GM18502 (cell line): ENCODE data around the gene CCZ1.
"Not testable (repeated sequence)": the region's sequence is repeated elsewhere in the genome, so short reads cannot be mapped to it uniquely, and the experiment has no call there.

Source experiments
- ATAC-seq: cut with Tn5 transposase; IDR thresholded peaks from one replicate; pipeline ENCODE4 v1.9.1; 2021; ENCODE audit warnings: mild to moderate bottlenecking; ENCODE audit not compliant: unreplicated experiment, poor library complexity

CCZ1 gene

DNA sequence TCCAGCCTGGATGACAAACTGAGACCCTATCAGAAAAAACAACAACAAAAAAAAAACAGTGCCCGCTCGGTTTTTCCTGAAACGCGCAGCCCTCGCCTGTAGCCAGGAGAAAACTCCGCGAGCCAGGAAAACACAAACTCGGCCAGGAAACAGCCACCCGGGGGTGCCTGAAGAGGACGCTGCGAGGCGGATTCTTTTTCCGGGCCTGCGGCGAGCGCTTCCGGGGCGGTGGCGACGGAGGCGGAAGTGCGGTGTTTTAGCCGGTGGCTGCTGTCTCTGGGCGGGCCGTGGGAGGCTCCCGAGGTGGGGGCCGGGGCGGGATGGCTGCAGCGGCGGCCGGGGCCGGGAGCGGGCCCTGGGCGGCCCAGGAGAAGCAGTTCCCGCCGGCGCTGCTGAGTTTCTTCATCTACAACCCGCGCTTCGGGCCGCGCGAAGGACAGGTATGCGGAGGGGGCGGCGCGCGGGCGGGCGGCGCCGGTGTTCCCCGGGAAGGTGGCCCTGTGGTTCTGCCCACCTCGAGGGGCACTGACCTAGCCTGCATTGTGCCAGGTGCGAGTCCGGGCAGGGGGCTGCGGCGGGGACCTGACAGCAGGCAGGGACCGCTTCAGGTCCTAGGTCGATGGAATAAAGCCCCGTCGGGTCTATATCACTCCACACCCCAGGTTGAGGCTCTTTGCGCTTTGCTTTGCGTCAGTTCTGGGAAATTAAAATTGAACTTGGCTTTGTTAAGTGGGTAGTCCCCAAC is at the start of gene CCZ1:
CCZ1 (plus strand) TSS at position 254 of the 745 bp plus-strand sequence; CDS start at position 321, 67 bp downstream.
- ATAC-seq, result peak; percentile 91

DNA sequence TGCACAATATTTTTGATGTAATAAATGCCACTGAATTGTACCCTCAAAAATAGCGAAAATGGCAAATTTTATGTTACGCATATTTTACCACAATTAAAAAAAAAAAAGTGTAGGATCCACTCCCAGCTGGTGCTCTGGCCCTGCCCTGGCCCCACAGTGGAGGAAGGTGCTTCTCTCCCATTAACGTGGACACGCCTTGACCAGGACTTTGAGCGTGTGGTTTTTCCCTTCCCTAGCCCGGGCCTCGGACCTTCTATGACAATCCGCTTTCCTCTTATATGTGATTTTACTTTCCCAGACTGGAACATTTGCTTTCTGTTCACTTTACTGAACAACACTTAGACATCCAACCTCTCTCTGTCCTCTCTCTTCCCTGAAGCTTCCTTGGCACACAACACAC is 47.6 kb upstream of the CCZ1 start:
- ATAC-seq, result no peak

DNA sequence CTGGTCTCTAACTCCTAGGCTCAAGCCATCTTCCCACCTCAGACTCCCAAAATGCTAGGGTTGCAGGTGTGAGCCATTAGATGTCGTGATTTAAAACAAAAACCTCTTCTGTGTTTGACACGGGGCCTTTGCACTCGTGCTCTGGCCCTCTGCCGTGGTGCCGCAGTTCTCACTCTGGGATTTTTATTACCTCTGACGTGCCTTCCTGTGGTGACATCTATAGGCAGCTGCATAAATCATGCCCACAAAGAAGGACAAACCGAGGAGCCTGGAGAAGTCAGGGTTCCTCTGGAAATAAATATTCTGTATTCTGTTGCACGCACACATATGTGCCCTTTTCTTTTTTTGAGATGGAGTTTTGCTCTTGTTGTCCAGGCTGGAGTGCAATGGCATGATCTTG is 43.8 kb upstream of the CCZ1 start:
- ATAC-seq, result no peak

DNA sequence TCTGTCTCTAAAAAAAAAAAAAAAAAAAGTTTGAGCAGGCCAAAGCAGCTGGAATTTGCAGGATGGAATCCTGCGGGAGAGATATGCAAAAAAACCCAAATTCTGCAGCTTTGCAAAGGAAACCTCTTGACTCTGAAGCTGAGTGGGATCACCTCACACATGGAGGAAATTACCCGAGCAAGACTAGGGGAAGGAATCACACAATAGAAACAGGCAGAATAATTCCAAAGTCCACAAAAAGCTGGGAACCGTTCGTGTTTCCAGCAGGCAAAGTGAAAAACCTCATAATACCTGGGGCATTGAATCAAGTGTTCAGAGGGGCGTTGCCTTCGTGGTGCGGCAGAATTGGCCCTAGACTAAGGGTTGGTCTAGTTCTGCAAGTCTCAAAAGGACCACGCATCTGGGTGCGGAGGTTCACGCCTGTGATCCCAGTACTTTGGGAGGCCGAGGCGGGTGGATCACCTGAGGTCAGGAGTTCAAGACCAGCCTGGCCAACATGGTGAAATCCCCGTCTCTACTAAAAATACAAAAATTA is 41.4 kb upstream of the CCZ1 start:
- not testable (repeated sequence) for ATAC-seq

DNA sequence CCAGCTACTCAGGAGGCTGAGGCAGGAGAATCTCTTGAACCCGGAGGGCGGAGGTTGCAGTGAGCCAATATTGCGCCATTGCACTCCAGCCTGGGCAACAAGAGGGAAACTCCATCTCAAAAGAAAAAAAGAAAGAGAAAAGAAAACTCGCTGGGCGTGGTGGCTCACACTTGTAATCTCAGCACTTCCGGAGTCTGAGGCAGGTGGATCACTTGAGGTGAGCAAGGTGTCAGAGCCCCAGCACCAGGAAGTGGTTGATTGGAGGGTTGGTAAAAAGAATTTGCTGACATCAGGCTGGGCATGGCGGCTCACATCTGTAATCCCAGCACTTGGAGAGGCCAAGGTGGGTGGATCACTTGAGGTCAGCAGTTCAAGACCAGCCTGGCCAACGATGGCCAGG is 40.0 kb upstream of the CCZ1 start:
- ATAC-seq, result not testable (repeated sequence)

DNA sequence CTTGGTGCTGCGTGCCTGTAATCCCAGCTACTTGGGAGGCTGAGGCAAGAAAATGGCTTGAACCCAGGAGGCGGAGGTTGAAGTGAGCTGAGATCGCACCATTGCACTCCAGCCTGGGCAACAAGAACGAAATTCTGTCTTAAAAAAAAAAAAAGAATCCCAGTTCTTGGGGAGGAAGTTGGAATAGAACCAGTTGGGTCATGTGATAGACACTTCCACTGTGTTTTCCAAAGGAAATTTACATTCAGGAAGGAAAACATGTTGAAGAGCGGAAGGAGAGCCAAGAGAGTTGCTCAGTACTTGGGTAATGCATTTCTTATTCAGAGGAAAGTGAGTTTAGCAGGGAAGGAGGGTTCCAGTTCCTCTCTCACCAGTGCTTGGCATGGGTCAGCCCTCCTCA is 37.3 kb upstream of the CCZ1 start:
- ATAC-seq, result not testable (repeated sequence)

DNA sequence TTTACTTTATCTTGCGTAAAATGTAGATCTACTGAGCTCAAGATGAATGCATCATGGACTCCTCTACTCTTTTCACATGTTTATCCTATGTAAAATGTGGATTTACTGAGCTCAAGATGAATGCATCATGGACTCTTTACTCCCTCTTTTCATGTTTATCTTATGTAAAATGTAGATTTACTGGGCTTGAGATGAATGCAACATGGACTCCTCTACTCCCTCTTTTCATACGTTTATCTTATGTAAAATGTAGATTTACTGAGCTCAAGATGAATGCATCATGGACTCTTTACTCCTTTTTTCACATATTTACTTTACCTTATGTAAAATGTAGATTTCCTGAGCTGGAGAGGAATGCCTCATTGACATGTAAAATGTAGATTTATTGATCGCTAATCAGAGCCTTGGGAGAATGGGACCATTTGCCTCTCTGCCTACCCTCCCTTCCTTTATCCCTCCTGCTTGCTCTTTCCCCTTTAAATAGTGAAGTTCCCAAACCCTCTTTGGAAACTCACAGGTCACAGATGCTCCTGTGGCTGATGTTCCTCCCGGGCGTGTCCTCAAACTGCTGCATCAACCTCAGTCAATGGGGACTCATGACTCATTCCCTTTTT is 35.7 kb upstream of the CCZ1 start:
- ATAC-seq, result not testable (repeated sequence)

DNA sequence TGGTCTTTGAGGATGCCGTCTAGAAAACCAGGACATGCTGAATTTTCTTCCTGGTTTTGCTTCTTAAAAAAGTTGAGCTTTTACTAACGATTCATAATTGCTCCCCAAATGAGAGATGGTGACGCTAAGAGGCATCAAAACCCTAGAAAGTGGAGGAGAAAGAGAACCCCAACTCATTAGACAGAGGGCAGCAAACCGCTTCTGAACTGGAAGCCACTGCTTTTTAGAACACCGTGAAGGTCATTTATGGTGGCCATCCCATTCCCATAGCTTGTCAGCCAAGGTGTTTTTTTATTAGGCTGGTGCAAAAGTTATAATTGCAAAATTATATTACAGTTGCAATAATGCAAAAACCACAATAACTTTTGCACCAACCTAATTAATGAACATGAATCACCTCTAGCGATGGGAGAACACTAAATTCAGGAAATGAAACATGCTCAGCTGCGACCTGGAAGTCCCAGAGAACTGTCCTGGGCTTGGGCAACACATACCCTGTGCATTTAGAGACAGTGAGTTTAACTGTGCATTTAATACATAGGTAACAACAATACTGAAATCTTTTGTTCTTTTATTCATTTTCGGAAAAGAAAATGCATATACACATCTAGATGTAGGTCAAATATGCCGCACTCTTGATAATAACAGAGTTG is 33.1 kb upstream of the CCZ1 start:
- ATAC-seq, result not testable (repeated sequence)

DNA sequence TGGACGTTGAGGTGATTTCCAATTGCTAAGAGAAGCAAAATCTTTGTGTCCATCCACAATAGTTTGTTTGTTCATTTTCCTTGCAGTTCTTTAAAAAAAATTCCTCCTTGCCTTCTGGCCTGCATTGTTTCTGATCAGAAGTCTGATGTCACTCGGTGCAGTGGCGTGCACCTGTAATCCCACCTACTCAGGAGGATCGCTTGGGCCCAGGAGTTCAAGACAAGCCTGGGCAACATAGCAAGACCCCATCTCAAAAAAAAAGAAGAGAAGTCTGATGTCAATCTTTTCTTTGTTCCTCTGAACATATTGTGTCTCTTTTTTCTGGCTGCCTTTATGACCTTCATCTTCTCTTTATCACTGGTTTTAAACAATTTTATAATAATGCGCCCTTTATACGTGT is 31.5 kb upstream of the CCZ1 start:
- no peak for ATAC-seq

DNA sequence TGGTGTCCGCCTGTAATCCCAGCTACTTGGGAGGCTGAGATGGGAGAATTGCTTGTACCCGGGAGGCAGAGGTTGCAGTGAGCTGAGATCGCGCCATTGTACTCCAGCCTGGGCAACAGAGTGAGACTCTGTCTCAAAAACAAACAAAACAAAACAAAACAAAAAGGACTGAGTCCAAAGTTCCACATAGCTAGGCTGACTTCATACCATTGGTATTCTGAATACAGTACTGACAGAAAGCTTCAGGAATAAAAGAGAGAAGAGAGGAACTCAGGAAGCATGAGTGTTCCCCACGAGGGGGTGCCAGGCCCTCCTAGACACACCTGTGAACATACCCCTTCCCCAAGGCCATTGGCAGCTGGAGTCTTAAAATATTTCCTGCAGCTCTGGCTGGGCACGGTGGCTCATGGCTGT is 29.6 kb upstream of the CCZ1 start:
- ATAC-seq, result not testable (repeated sequence)

DNA sequence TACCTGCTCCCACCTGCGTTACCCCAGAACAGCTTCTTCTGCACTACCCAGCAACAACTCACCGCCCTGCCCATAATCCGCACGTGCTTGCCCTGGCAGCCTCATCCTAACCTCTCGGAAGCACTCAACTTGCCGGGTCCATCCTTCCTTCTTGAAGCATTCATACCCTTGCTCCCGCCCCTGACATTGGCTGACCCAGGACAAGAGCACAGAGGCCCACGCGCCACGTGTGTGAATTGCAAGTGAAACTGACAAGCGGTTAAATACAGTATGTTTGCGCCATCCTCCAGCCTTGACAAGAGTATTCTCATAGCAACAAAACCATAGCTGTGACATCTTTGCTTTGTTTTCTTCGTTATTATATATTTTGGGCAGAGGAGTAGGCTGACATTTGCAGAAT is 28.8 kb upstream of the CCZ1 start:
- no peak for ATAC-seq

DNA sequence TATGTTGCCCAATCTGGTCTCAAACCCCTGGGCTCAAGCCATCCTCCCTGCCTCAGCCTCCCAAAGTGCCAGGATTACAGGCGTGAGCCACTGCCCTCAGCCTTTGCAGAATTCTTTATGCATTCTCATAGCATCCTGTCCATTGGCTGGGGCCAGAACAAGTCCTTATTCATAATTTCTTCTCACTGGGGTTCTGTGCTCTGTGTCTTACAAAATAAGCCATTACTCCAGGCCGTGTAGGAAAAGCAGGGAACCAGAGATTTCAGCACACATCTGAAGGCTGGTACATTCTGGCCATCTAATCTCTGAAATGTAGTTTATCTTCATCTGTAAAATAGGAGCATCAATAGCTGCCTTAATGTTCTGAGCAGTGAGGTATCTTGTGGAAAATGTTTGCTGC is 28.2 kb upstream of the CCZ1 start:
- ATAC-seq, result no peak

DNA sequence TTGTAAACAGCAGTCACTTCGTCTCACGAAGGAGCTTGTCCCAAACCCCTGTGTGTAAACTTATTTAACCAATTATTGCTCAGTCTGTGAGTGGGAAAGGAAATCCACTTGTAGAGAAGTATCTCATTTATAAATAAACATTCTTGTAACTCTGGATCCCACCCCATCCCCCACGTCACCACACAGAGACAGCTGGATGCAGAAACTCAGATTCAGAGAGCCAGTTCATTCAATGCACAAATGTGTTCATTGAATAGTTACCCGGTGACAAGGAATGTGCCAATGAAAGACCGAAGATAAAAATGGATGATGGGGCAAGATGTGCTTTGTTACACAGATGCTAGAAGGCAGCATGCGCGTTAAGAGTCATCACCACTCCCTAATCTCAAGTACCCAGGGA is 26.2 kb upstream of the CCZ1 start:
- ATAC-seq, result no peak

DNA sequence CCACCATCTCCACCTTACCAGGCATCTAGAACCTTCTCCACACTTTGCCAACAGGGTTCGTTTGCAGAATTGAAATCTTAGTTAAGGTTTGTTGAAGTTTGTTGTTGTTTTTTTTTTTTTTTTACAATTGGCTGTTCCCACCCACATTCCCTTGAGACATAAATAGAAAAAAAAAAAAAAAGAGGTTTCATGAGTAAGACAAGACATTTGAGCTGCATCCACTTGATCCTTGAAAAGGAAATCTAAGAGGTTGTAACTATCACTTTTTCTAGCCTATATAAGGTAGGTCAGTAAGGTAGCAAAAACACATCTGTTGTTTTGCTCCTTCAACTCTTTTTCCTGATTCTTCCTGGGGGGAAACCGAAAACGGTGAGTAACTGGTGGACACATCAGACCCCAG is 18.9 kb upstream of the CCZ1 start:
- not testable (repeated sequence) for ATAC-seq

DNA sequence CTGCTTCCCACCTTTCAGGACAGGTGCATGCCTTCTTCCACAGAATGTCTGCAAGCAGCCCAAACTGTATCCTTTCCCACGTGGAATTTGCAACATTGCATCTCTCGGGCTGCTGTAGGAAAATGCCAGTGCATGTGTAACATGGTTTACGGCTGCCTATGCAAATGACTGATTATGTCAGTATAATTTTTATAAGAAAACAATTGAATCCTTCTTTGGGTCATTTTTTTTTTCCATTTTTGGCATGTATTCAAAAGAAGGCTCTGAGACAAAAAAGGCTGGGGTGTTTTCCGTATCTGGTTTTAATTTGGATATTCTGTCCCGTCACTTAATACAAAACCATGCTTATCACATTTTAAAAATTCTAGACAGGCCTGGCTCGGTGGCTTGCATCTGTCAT is 18.4 kb upstream of the CCZ1 start:
- not testable (repeated sequence) for ATAC-seq

DNA sequence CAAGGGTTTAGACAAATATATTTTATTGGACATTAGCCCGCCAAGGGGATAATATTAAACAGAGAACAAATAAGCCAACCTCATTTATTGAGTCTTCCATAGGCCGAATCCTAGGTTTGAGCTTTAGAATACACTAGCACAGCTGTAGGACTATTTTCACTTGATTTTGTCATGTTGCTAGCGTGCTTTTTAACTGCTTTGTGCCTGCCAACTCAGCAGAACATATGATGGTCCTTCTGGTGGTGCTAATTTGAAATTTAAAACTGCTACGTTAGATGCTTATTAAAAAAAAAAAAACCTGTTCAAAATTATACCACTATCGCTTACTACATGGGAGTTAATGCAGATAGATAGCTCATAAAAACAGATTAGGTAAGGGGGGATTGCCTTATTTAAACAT is 14.1 kb upstream of the CCZ1 start:
- not testable (repeated sequence) for ATAC-seq

DNA sequence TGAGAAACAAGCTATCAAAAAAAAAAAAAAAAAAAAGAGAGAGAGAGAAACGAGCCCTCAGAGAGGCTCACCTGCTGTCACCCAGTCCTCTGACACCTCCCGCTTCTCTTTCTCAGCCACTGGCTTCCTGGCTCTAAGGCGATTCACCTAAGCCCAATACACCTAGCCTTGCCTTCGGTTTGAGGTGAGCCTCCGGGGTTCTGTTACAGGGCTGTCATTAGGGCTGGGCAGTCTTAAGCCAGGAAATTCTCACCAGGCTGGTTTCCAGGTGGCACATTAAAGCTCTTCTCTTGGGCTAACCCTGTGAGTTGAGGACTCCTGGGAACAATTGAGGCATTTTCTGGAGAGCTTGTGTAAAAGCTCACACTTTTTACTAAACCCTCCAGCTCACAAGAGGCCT is 10.5 kb upstream of the CCZ1 start:
- not testable (repeated sequence) for ATAC-seq

DNA sequence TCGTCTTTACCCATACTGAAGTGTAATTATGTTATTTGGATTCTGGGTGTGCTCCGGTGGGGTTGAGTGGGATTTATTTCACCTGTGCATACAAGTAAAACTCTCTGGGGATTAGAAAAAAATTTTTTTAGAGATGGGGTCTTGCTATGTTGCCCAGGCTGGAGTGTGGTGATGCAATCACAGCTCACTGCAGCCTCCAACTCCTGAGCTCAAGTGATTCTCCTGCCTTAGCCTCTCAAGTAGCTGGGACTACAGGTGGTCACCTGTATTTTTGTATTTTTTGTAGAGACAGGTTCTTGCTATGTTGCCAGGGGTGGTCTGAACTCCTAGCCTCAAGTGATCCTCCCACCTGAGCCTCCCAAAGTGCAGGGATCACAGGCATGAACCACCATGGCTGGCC is 8.3 kb upstream of the CCZ1 start:
- ATAC-seq, result not testable (repeated sequence)

DNA sequence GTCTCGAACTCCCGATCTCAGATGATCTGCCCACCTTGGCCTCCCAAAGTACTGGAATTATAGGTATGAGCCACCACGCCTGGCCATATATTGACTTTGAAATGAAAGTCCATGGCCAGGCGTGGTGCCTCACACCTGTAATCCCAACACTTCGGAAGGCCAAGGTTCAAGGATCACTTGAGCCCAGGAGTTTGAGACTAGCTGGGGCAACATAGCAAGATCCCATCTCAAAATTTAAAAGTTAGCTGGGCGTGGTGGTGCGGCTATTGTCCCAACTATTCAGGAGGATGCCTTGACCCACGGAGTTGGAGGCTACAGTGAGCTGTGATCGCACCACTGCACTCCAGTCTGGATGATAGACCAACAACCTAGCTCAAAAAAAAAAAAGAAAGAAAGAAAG is 6.0 kb upstream of the CCZ1 start:
- ATAC-seq, result no peak

DNA sequence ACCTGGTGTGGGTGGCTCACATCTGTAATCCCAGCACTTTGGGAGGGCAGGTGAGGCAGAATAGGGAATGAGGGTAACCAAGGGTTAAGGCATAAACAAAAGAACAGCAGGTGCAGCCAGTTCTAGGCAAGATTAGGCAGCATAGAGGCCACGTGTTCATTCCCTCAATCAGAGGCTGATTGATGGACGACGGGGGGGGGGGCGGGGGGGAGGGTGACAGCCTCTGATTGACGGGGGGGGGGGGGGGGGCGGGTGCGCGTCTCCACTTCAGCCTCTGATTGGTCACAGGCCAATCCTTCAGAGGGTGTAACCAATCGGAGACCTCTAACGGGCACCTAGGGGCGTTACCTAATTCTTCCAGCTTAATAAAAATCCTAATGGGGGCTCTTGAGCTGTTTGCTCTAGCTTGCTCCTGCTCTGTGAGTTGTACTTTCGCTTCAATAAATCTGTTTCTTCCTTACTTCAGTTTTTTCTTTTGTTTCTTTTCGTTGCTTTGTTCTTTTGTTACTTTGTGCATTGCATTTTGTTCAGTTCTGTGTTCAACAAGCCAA is 1.1 kb upstream of the CCZ1 start:
- ATAC-seq, result not testable (repeated sequence)

DNA sequence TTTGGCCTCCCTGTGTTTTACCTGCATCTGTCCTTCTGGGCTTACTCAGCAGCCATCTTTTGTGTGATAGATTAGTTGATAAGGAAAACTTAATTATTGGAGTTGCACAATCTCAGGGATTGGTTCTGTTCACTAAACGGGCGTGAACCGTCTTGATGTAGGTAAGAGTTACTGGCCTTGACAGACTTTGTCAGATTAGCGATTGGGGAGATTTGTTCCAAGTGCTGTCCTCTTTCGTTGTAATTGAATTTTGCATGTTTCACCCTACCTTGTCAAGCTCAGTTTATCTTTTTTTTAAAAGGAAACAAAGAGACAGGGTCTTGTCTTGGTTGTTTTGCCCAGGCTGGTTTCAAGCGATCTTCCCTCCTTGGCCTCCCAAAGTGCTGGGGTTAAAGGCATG is 4.5 kb downstream of the CCZ1 start:
- ATAC-seq, result not testable (repeated sequence)
